HG02981 (cell line): ENCODE data around the gene MAGED4B.
"Not testable (repeated sequence)": the region's sequence is repeated elsewhere in the genome, so short reads cannot be mapped to it uniquely, and the experiment has no call there.

Source experiments
- ATAC-seq: cut with Tn5 transposase; IDR thresholded peaks from one replicate; pipeline ENCODE4 v1.9.1; 2021; ENCODE audit warnings: mild to moderate bottlenecking, moderate library complexity; ENCODE audit not compliant: unreplicated experiment

MAGED4B gene, protein sequence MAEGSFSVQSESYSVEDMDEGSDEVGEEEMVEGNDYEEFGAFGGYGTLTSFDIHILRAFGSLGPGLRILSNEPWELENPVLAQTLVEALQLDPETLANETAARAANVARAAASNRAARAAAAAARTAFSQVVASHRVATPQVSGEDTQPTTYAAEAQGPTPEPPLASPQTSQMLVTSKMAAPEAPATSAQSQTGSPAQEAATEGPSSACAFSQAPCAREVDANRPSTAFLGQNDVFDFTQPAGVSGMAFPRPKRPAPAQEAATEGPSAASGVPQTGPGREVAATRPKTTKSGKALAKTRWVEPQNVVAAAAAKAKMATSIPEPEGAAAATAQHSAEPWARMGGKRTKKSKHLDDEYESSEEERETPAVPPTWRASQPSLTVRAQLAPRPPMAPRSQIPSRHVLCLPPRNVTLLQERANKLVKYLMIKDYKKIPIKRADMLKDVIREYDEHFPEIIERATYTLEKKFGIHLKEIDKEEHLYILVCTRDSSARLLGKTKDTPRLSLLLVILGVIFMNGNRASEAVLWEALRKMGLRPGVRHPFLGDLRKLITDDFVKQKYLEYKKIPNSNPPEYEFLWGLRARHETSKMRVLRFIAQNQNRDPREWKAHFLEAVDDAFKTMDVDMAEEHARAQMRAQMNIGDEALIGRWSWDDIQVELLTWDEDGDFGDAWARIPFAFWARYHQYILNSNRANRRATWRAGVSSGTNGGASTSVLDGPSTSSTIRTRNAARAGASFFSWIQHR

DNA sequence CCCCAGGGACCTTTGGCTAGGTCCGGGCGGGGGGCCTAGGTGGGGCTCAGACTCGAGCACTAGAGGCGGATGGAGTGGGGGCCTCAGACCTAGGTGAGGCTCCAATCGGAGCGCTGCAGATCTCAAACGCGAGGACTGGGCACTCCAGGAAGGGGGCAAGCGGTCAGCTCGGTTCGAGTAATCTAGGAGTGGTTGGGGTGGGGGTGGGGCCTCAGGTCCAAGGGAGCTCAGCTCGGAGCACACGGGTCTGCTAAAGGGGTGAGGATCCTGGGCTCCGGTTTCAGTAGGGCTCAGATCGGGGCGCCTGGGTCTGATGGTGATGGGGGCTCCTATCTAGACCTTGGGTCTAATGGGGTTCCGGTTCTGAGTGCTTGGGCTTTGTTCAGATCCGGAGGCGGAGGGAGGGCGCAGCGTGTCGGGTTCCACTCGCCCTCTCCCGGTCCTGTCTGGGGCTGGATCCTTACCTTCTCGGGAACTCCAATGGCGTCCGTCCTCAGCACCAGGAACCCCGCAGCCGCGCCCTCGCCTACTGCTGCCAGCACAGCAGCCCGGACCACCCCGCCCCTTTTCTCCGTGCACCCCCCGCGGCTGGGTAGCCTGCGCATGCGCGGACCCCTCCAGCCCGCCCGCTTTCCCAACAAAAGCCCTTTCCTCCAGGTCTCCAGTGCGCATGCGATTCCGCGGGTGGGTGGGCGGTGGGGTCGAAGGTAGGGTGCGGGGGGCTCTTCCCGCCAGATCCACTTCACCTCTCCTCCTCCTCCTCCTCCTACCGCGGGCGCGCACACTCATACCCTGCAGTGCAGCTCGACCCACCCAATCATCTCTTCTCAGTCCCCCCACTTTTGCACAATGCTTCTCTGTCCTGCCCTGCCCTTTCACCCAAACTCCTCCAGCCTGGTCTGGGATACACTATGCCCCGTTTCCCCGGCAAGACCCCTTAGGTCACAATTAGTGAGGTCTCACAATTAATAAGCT is at the start of gene MAGED4B:
Gene MAGED4B, minus strand, starts transcription at position 518 of the 975 bp plus-strand sequence. CDS start 1,011 bp downstream, outside the sequence.
- not testable (repeated sequence) for ATAC-seq

DNA sequence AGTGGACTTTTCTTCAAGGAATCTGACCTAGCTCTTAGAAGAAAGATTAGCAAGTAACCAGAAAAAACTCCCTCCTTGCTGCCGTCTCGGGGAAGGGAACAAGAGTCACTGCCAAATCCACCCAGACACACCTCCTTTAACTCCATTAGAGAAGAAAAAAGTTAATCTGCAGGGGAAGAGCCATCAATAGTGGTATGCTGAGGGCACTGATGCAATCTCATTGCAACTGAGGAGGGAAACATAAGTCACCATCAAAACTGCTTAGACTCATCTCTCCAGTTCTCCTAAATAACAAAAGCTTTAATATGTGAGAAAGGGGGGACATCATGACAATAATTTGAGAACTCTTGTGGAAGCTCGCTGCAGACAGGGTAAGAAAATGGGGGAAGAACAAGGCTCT is 49.3 kb upstream of the MAGED4B start:
- no peak for ATAC-seq

DNA sequence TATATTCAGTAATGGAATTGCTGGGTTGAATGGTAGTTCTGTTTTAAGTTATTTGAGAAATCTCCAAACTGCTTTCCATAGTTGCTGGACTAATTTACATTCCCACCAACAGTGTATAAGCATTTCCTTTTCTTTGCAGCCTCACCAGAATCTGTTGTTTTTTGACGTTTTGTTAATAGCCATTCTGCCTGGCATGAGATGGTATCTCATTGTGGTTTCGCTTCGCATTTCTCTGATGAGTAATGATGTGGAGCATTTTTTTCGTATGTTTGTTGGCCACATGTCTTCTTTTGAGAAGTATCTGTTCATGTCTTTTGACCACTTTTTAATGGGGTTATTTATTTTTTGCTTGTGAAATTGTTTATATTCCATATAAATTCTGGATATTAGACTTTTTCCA is 13.6 kb upstream of the MAGED4B start:
- no peak for ATAC-seq

DNA sequence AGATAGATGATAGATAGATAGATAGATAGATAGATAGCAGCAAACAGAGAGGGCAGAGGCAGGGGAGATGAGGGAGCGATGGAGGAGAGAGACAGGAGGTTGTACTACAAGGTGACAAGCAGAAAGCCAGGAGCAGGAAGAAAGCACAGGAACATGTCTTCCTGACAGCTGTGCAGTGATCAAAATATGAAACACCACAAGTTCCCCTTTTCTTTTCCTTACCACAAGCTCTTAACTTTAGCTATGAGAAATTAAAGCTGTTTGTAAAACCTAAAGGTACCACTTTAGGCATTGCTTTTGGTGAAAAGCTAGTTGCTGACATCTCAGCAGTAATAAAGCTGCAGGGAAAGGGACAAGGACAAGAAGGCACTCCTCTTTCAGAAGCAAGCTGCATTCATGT is 9.1 kb upstream of the MAGED4B start:
- no peak for ATAC-seq

DNA sequence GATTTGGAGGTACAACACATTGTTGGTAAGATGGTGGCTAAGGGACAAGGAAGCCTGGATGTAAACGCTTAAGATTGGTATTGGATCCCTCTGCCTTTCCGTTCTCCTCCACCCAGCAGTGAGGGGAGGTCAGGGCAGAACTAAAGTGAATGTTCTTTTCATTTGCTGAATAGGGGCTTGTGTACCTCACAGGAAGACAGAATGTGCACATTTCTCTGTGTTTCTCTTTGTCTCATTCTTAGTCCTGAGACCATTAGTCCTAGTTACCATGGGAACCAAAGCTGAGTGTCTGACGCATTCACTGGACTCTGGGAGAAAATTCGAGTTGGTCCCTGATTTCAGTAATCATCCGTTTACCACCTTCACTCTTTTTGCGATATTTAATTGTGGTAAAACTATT is 26.7 kb downstream of the MAGED4B start:
- not testable (repeated sequence) for ATAC-seq

DNA sequence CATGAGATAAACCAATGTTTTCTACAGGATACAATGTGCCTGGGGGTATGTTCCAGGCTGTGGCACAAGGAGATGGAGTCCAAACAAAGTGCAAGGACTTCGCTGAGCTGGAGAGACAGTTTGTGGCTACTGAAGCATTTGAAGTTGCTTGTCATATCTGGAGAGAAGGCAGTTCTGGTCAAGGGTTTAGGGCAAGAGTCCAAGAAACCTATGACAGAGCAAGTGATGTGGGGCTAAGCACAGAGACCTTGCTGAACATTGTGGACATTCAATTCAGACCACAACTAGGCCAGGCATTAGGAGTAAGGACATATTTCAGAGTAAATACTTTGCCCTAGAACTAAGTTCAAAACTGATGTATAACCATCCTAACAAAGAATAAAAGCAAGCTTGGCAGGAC is 34.8 kb downstream of the MAGED4B start:
- ATAC-seq = no peak

DNA sequence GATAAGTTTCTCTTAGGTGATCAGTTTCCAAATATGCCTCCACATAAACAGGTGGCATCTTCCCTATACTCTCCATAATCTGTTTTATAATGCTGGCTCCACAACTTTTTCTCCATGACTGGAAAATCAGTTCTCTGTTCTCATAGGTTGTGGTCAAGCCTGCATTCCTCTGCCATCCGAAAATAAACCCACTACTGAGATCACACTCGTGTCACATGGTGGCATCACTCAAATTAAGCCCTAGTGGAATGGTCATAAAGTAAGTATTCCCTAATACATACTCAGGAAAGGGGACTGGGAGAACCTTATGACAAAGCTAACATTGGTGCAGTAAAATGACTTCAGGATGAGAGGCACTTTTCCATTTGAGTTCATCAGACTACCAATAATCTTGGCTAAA is 37.6 kb downstream of the MAGED4B start:
- no peak for ATAC-seq

DNA sequence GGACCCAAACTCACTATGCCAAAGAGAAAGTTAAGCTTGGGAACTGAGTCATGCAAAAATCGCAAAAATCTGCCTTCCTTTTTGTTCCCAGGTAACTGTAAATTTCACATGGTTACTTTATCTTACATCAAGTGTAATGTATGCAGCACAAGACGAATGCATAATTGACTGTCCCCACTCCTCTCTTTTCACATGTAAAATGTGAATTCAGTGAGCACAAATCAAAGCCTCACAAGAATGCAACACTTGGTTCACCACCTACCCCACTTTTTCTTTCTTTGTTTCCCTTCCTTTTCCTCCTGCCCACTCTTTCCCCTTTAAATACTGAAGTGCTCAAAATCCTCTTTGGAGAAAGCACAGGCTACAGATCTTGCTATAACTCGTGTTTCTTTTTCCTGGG is 53.2 kb downstream of the MAGED4B start:
- ATAC-seq = no peak
